GM12878 (cell line): ENCODE measurements around the gene TBC1D30. TPM values are rescaled to one million over a fixed set of nuclear protein-coding genes. Genes with fewer than 3 reads are reported as not detected.
A peak's percentile ranks its signal among the peaks of the same experiment; 100 is the strongest.

Experiments
- ATAC-seq: fragments of 200-7000 bp; cut with Tn5 transposase; 3 replicates; pipeline ENCODE4 v1.9.1; 2020; ENCODE audit warnings: mild to moderate bottlenecking, moderate library complexity
- BruUV-seq: library from RNA; stranded (reverse); fragments of 400-500 nt; replicated peaks from 2 replicates; lab custom pipeline; 2021; lab: Mats Ljungman, UMichigan
- CTCF ChIA-PET: fragments of 300-600 bp; sonication (Branson Sonifier 250); formaldehyde crosslinking; extraction: SDS; loops from one replicate; lab custom pipeline; 2021; ENCODE audit warnings: inconsistent platforms; lab: Yijun Ruan, JAX
- POLR2A ChIA-PET: fragments of 350-600 bp; formaldehyde crosslinking; extraction: SDS; loops from one replicate; lab custom pipeline; 2021; ENCODE audit warnings: inconsistent platforms; lab: Charles Lee
- RAD21 ChIA-PET: fragments of 300-600 bp; sonication (Branson Sonifier 250); formaldehyde crosslinking; loops from one replicate; lab custom pipeline; 2023; ENCODE audit warnings: antibody characterized with exemption; ENCODE audit not compliant: unreplicated experiment; lab: Charles Lee
- SMC1A ChIA-PET: fragments of 300-600 bp; sonication (Branson Sonifier 250); formaldehyde crosslinking; loops from one replicate; lab custom pipeline; 2023; ENCODE audit not compliant: unreplicated experiment, uncharacterized antibody; lab: Charles Lee
- DNase-seq: peaks from one replicate; pipeline ENCODE4 v3.0.0-alpha.2; 2011; ENCODE audit warnings: low read depth, low spot score
- FAIRE-seq: peaks from 3 replicates; lab custom pipeline; 2011; peaks lifted over from hg19 to GRCh38; lab: Jason Lieb, UNC
- H2AFZ ChIP-seq: 2 replicates; pipeline ENCODE4 v1.6.0; 2011; ENCODE audit warnings: low read depth, low read length, control low read depth; ENCODE audit not compliant: control insufficient read depth
- H3K27ac ChIP-seq: 2 replicates; pipeline ENCODE4 v1.5.1; 2011; ENCODE audit warnings: control low read depth; ENCODE audit not compliant: control insufficient read depth, insufficient read depth
- H3K27me3 ChIP-seq, 2 experiments: replicated peaks in 1 of 2; 2 replicates each; pipeline versions ENCODE4 v1.6.0 to v1.6.1; 2011; ENCODE audit warnings: low read length in 1 of 2; ENCODE audit not compliant: control insufficient read depth in 2 of 2, insufficient read depth in 2 of 2
- H3K36me3 ChIP-seq, 2 experiments: 2 replicates each; pipeline ENCODE4 v1.5.1; 2011; ENCODE audit warnings: low read length in 1 of 2; ENCODE audit not compliant: control insufficient read depth in 2 of 2, insufficient read depth in 2 of 2
- H3K4me1 ChIP-seq: 2 replicates; pipeline ENCODE4 v1.6.1; 2011; ENCODE audit warnings: mild to moderate bottlenecking, low read length, moderate library complexity, mixed read lengths; ENCODE audit not compliant: control insufficient read depth, insufficient read depth
- H3K4me2 ChIP-seq: 2 replicates; pipeline ENCODE4 v1.6.0; 2011; ENCODE audit warnings: control low read depth; ENCODE audit not compliant: control insufficient read depth, insufficient read depth
- H3K4me3 ChIP-seq: fragments of 200-600 bp; sonication (generic); 2 replicates; pipeline ENCODE4 v1.5.1; 2016
- H3K79me2 ChIP-seq: 2 replicates; pipeline ENCODE4 v1.6.0; 2011; ENCODE audit warnings: low read length; ENCODE audit not compliant: control insufficient read depth, insufficient read depth
- H3K9ac ChIP-seq: 2 replicates; pipeline ENCODE4 v1.8.0; 2011; ENCODE audit warnings: low read length, control low read depth, mixed read lengths; ENCODE audit not compliant: control insufficient read depth, insufficient read depth
- H3K9me3 ChIP-seq: replicated peaks from 3 replicates; pipeline ENCODE4 v1.5.1; 2011; ENCODE audit warnings: mild to moderate bottlenecking, low read length; ENCODE audit not compliant: control insufficient read depth, insufficient read depth
- H4K20me1 ChIP-seq: 2 replicates; pipeline ENCODE4 v1.6.0; 2011; ENCODE audit not compliant: control insufficient read depth, insufficient read depth
- CBX3 ChIP-seq: fragments of 200-600 bp; sonication (generic); IDR thresholded peaks from 2 replicates; pipeline ENCODE4 v1.6.1; 2016; ENCODE audit warnings: low read depth, borderline replicate concordance
- EGR1 ChIP-seq, 2 experiments: IDR thresholded peaks; 1 replicate in 1 of 2; 2 replicates in 1 of 2; pipeline ENCODE4 v1.6.1; 2011 to 2012; ENCODE audit warnings: low read depth in 2 of 2, low read length in 2 of 2, borderline replicate concordance in 1 of 2, mild to moderate bottlenecking in 1 of 2, moderate library complexity in 1 of 2
- ESRRA ChIP-seq: IDR thresholded peaks from 2 replicates; pipeline ENCODE4 v1.6.1; 2012; ENCODE audit warnings: mild to moderate bottlenecking, low read length, improper control_type of control experiment
- HSF1 ChIP-seq: fragments of 150-350 bp; IDR thresholded peaks from 2 replicates; pipeline ENCODE4 v1.6.1; 2014; ENCODE audit warnings: mild to moderate bottlenecking, low read depth, low read length
- IKZF2 ChIP-seq, 2 experiments: fragments of 450-650 bp; IDR thresholded peaks; 2 replicates each; pipeline ENCODE4 v1.6.1; 2017; ENCODE audit warnings: mild to moderate bottlenecking in 2 of 2, moderate library complexity in 2 of 2
- NBN ChIP-seq: fragments of 450-650 bp; IDR thresholded peaks from 2 replicates; pipeline ENCODE4 v1.6.1; 2016
- POU2F2 ChIP-seq: IDR thresholded peaks from 3 replicates; pipeline ENCODE4 v1.6.1; 2011; ENCODE audit warnings: low read depth, mild to moderate bottlenecking, low read length, borderline replicate concordance
- RFX5 ChIP-seq: IDR thresholded peaks from 2 replicates; pipeline ENCODE4 v1.6.1; 2011; ENCODE audit warnings: low read depth, low read length, improper control_type of control experiment
- ZNF217 ChIP-seq: fragments of 450-650 bp; IDR thresholded peaks from 2 replicates; pipeline ENCODE4 v1.6.1; 2017; ENCODE audit warnings: antibody characterized with exemption, mild to moderate bottlenecking
- WGBS: methylation state at CpG from one replicate; pipeline ENCODE4 v1.1.6; 2016; ENCODE audit warnings: low lambda C conversion rate; ENCODE audit not compliant: insufficient replicate concordance, insufficient coverage; ENCODE audit errors: missing lambda C conversion rate; 5-methylcytosine and 5-hydroxymethylcytosine counted together
- in situ Hi-C: fragments of 300-500 bp; cut with MboI; formaldehyde crosslinking; loops from 9 replicates; pipeline ENCODE4 v1.14.3; 2018; ENCODE audit warnings: mixed read lengths
- intact Hi-C: fragments of 100-400 bp; cut with micrococcal nuclease; formaldehyde crosslinking; loops from one replicate; pipeline ENCODE4 v1.14.2; 2022; ENCODE audit not compliant: unreplicated experiment
- polyA plus RNA-seq, 11 experiments: library from polyadenylated mRNA; depleted of rRNA in 4 of 11; unstranded in 6 of 11; stranded (reverse) in 5 of 11; fragments of >200 nt; fragmentation: Nextera tagmentation in 4 of 11; fragmentation: Illumina TruSeq in 1 of 11; extraction: Ambion mirVana in 4 of 11; extraction: Trizol in 1 of 11; gene quantifications; 1 replicate in 1 of 11; 2 replicates in 10 of 11; pipeline versions ENCODE4 v1.2.1 to v1.2.3, GENCODE V29; 2011 to 2016; ENCODE audit warnings: inconsistent platforms in 2 of 11, missing spikeins in 2 of 11, low read depth in 1 of 11
- total RNA-seq, 4 experiments: library from RNA; depleted of rRNA in 3 of 4; stranded (reverse); fragments of >200 nt in 3 of 4; fragmentation: Illumina TruSeq in 1 of 4; extraction: Trizol in 1 of 4; gene quantifications; 2 replicates each; pipeline versions ENCODE4 v1.2.1 to v1.2.3, GENCODE V29; 2013 to 2021
- TF ChIP-seq, protein P1 (sequence below): IDR thresholded peaks from 2 replicates; pipeline ENCODE4 v1.6.1; 2011; ENCODE audit warnings: borderline replicate concordance, low read depth, mild to moderate bottlenecking, moderate library complexity, low read length; ENCODE audit not compliant: insufficient read depth, poor library complexity, severe bottlenecking

The TBC1D30 gene
- total and polyA plus RNA-seq, 10 of the 15 experiments (the other 5 are each of a cell fraction or from before 2014, with no cell fraction given): 1.2 to 23.3 (median 11.1) TPM

DNA sequence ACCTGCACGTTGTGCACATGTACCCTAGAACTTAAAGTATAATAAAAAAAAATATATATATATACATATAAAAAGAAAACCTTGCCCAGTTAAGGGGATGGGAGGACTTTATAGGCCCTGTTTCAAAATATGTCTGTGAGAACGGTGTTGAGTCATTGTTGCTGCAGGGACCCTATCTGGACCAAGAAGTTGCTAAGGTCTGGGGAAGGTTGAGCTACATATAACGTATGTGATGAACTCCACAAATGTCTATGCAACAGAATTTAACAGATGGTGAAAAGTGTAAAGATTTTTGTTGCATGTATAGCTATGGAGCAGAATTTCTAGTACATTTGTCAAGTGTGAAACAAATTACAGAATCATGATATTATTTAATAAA, 59.7 kb downstream of the TBC1D30 start (continued):
- TF ChIP-seq CBX3 (no peak), EGR1 (IDR thresholded peaks at IDR 0.05; ENCODE audit: borderline replicate concordance in 1 of 2, low read depth in 2 of 2, low read length in 2 of 2) (no peak), IKZF2 (IDR thresholded peaks at IDR 0.05) (no peak)
- TF ChIP-seq, all 136 proteins: peak for 2

- FAIRE-seq: no peak
- 62% methylated on average over 3 of the region's 3 CpGs for WGBS
- RAD21 ChIA-PET: interaction anchor here (1.0 to 7.0 kb wide), 13 partner anchors 9 to 348 kb away, joined by 3 to 81 read pairs (median 6); partner anchors contain the start of genes LEMD3 and TBC1D30
- H3K9ac ChIP-seq: peak overlapping the region; percentile 76; the same call in 1 of the 2 replicates
- H3K9me3 ChIP-seq: peaks cover 6% of the 10 kb centered on the region; the same call in 2 of the 3 replicates
- POLR2A ChIA-PET: interaction anchor here (0.7 to 5.5 kb wide), 7 partner anchors 10 to 285 kb away, joined by 3 to 50 read pairs (median 4); partner anchors contain the start of gene LEMD3
- H3K4me2 ChIP-seq: peak overlapping the region; percentile 60
- peaks cover 0 to 2% of the 10 kb centered on the region in 2 experiments; a peak in 1 of 4 replicates for H3K36me3 ChIP-seq
- H3K27ac ChIP-seq: peak overlapping the region; percentile 98
- TF ChIP-seq RFX5 (no peak), ZNF217 (peak; percentile 72; the same call in 1 of the 2 replicates), POU2F2 (peak; percentile 77; the same call in 1 of the 3 replicates), NBN (0 out of 2 replicates have a peak, but pooled peaks have one; percentile 17), ESRRA (no peak), HSF1 (peak; percentile 86; the same call in 1 of the 2 replicates), IKZF2 (IDR thresholded peaks at IDR 0.05) (0 out of 4 replicates have a peak, but pooled peaks of 1 of the 2 experiments have one; percentile 19)
- TF ChIP-seq, protein P1, sequence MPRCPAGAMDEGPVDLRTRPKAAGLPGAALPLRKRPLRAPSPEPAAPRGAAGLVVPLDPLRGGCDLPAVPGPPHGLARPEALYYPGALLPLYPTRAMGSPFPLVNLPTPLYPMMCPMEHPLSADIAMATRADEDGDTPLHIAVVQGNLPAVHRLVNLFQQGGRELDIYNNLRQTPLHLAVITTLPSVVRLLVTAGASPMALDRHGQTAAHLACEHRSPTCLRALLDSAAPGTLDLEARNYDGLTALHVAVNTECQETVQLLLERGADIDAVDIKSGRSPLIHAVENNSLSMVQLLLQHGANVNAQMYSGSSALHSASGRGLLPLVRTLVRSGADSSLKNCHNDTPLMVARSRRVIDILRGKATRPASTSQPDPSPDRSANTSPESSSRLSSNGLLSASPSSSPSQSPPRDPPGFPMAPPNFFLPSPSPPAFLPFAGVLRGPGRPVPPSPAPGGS: peak; percentile 25
- no peaks in the 10 kb centered on the region for H3K27me3 ChIP-seq
- H3K79me2 ChIP-seq: peaks cover 9% of the 10 kb centered on the region
- peak overlapping the region; percentile 30; the same call in 1 of the 2 replicates for H2AFZ ChIP-seq
- BruUV-seq: TSS peak; percentile 22
- H3K4me3 ChIP-seq: peak overlapping the region; percentile 19; the same call in 1 of the 2 replicates
- SMC1A ChIA-PET: interaction anchor here (0.7 to 7.9 kb wide), 18 partner anchors 9 to 1017 kb away, joined by 3 to 130 read pairs (median 4); partner anchors contain the start of gene LEMD3
- in situ Hi-C loops (no loop called here), intact Hi-C loops (loop anchor here (10.0 kb wide), 1 partner anchor 1170 kb away; no protein-coding TSS in a partner anchor)
- H4K20me1 ChIP-seq: no peaks in the 10 kb centered on the region
- peaks cover 48% of the 10 kb centered on the region for H3K4me1 ChIP-seq
- no peak for DNase-seq
- ATAC-seq: peak; percentile 13
- CTCF ChIA-PET: interaction anchor here (0.6 to 14.2 kb wide), 11 partner anchors 8 to 415 kb away, joined by 3 to 192 read pairs (median 6); no protein-coding TSS in a partner anchor
These were observed 60.3 kb downstream of the TBC1D30 start for GRCh38 chr12:64884728-64885127.
